Activated naive CD8-positive, alpha-beta T cell treated with anti-CD3 and anti-CD28 coated beads, Interleukin-2, amount 50 U/mL, for 16 hours (primary cell): ENCODE measurements around the gene TAMM41.
"Not testable (repeated sequence)": the region's sequence is repeated elsewhere in the genome, so short reads cannot be mapped to it uniquely, and the experiment has no call there.

ENCODE experiments used
- DNase-seq: peaks from one replicate; pipeline ENCODE4 v3.0.0-alpha.2; 2020; ENCODE audit warnings: low read depth, low spot score

TAMM41 gene, protein sequence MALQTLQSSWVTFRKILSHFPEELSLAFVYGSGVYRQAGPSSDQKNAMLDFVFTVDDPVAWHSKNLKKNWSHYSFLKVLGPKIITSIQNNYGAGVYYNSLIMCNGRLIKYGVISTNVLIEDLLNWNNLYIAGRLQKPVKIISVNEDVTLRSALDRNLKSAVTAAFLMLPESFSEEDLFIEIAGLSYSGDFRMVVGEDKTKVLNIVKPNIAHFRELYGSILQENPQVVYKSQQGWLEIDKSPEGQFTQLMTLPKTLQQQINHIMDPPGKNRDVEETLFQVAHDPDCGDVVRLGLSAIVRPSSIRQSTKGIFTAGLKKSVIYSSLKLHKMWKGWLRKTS

DNA sequence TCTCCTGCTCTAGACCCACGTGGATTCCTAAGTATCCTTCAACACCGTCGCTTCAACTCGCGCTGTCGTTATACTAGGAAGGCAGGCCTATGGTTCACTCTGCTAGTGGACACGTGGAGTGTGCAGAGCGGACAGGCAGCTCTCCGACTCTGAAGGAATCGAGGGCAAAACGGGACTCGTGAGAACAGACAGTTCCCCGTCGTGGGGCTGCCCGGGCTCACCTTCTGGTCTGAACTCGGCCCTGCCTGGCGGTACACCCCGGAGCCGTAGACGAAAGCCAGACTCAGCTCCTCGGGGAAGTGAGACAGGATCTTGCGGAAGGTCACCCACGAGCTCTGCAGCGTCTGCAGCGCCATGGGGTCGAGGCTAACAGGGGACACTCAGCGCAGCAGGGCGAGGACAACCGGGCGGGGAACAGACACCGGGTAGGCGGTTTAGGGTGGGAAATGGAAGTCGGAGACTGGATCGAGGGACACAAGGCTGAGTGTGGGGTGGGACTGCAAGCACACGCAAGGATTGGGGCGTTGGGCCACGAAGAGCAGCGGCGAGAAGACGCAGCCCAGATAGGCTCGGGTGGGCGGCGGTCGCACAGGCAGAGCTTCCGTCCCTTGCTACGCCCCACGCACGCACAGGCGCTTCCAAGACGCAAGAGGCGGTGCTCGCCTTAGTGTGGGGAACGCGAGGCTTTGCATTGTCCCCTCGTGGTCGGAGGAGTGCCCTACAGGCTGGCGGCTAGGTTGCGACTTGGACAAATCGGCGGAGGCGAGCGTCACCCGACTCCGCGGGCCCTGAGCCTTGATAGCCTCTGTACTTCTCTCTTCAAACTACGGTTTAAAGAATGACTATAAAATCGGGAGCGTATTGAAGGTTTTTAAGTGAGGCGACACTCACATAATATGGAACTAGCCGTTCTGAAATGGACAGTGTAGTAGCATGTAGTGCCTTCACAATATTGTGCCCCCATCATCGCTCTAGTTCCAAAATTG is at the start of gene TAMM41:
Gene TAMM41 (minus strand): TSS at position 605 of the 986 bp plus-strand sequence. CDS start 249 bp downstream, at position 356.
- peak; percentile 88 for DNase-seq

DNA sequence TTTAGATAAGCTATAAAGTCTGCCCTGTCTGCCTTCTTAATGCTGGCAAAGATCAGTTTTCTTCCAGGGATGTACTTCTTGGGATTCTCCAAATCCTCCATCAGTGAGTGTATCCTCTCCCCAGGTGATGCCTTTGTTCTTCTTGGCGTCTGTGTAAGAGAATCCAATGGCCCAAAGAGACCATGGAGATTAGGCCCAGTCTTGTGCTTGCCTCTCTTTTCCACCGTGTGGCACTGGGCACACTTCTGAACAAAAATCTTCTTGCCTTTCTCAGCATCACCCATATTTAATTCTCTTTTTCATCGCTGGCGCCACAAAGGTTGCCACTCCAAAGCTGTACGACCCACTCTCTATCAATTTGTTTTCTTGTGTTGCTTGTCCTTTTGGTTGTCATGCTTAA is 32.2 kb upstream of the TAMM41 start:
- no peak for DNase-seq

DNA sequence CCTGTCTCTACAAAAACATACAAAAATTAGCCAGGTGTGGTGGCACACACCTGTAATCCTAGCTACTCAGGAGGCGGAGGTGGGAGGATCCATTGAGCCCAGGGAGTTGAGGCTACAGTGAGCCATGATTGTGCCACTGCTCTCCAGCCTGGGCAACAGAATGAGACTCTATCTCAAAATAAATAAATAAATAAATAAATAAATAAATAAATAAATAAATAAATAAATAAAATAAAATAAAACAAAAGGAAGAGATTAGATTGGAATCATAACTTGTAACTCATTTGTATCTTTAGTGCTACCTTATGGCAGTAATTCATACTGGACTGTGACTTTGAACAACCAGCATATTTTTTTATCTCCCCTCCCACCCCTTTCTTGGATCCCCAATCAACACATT is 28.0 kb upstream of the TAMM41 start:
- not testable (repeated sequence) for DNase-seq

GRCh38 chr3:11863739-11864138 is 17.1 kb upstream of the TAMM41 start:
- not testable (repeated sequence) for DNase-seq

- not testable (repeated sequence) for DNase-seq
Measured at GRCh38 chr3:11862584-11862983, 15.9 kb upstream of the TAMM41 start.

GRCh38 chr3:11862145-11862544 is 15.5 kb upstream of the TAMM41 start:
- DNase-seq: not testable (repeated sequence)

DNA sequence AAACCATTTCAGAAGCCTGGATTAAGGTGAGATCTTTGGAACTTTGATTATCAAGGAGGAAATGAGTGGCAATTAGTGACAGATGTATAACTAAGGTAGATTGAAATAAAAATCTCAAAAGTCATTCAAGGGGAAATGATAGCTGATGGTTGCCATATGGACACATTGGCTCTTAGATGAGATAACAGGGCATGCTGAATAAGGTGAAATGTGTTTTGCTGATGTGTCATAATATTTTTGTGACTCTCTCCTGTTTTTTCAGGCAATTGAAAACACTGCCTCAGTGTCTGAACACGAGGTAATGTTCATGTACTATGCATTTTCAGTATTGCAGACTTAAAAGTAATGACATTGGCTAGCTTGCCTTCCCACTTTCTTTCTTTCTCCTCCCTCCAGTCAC is 13.5 kb upstream of the TAMM41 start:
- DNase-seq: not testable (repeated sequence)

DNA sequence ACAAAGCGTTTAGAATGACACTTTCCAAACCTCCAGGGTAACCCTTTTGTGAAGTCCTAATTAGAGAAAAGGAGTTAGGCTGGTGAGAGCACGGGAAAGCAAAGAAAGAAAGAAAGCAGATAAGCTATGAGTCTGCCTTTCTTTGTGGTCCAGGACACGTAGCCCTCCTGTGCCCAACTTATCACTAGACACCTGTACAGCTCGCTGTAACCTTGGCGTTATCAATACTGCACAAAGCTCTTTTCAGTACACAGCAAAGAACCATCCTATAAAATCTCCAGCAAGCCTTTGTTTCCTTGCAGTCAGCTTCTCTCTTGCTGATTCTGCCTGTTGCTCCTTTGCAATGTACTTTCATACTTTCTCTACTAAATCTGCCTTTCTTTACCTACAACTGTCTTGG is 6.8 kb upstream of the TAMM41 start:
- no peak for DNase-seq

- no peak for DNase-seq
Measured at GRCh38 chr3:11850003-11850402, 3.3 kb upstream of the TAMM41 start.

DNA sequence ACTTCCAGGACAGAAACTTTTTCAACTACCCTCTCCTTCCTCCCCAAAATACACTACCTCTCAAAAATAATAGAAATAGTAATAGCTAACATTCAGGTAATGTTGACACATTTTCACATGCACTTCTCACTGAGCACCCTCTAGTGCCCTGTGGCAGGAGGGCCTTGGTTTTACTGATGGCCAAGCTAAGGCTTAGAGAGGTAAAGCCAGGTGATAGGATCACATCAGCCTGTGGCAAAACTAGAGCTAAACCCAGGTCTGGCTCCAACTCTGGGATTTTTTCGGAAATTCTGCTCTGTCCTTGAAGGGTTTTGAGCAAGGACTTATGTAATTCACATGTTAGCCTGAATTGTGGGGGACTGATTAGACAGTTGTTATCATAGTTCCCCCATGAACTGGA is 922 bp upstream of the TAMM41 start:
- no peak for DNase-seq

DNA sequence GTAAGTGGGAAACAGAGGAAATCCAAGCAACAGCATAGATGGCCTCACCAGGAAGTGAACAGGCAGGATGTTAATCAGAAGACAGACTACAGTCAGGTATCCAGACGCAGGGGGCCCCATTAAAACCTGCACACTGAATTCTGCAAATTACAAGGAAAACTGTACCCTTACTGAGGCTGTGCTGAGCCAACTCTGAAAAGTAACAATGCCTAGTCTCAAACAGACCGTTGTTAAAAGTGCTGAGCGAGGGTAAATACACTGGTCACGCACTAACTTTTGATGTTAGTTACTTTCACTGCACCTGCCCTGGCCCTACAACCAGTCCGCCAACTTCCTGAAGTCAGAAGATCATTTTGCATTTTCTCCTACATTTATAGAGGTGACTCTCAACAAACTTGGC is 1.0 kb downstream of the TAMM41 start:
- no peak for DNase-seq

DNA sequence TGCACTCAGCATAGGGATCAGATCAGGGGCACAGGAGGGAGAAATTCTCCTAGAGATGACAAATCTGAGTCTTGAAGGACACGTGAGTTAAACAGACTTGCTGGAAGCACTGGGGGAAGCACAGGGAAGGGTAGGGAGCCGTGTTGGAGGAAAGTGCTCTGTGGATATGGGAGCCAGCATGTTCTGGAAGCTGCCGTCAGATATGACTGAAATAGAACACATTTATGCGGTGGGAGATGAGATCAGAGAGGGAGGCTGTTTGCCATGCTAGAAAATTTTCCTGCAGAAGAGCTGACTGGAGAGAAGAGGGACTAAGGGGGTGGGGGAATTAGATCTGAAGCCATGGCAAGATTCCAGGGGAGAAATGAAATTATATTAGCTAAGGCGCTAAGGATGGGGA is 1.8 kb downstream of the TAMM41 start:
- no peak for DNase-seq

DNA sequence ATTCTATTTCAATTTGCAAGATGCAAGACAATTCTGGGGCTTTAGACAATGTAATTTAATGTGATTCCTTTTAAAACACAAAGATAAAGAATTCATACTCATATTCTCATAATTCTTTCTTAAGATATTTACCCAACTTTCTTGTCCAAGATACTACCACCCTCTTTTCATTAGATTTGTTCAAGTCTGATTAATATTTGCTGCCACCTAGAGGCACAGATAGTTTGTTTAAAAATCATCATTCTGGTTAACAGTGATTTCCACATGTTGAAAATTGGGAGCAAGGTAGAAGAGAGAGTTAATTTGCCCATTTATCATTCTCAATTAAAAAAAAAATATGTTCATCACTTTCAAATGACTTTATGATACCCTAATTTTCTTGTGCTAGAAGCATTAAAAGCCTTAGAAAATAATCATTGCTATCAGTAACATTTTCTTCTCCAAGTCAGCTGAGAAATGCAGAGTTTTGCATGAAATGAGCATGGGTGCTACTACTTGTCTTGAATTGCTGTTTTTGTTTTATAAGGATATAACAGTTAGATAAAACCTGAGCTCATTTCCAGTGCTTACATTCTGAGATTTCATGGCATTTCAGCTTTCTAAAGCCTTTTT is 11.6 kb downstream of the TAMM41 start:
- no peak for DNase-seq

DNA sequence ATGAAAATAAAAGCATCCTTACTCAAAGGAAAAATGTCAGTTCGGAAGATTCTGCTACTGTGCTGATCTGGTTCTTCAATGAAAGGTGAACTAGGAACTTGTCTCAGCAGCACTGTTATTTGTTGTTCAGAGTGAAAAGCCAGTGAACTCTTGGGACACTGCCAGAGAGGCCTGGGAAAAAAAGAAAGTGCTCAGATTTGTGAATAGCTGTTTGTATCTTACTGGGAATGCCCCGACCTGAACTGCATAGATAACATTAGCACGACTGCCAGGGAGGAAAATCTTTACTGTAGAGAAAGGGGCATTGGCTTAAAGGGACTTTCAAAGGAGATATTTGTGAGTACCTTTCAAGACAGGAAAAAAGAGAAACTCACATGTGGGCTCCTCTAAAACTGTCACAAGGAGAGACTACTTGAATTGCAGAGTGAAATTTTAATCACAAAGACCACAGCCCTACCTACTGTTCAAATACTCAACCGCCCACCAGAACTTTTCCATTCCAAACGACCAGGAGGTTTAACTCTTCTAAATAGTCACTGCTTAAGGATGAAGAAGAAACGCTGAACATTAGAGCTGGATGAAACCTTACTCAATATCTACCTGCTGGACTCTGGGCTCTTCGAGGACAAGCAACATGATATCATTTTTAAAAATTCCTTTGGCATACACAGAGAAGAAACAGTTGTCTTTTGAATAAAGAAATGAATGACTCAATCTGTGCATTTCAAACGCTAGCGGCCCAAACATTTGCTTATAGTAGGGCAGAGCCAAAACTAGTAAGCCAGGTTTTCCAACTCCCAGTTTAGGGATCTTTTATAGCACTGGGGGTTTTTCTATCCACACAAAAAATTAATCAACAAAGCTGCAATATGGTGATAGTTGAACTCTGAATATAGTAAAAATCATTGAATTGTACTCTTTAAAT is 13.4 kb downstream of the TAMM41 start:
- no peak for DNase-seq

DNA sequence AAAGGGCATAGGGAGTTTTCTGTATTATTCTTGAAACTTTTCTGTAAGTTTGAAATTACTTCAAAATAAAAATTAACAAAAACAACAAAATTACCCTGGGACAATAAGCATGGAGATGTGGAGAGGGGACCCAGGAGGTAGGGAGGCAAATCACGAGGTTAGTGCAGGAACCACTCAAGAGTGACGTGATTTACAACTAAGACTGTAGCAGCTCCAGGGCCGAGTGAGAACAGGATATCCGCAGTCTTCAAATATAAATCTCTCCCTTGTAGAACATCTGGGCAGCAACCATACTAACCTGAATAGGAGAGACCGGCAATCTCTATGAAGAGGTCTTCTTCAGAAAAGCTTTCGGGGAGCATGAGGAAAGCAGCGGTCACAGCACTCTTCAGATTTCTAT is 17.3 kb downstream of the TAMM41 start:
- no peak for DNase-seq

- no peak for DNase-seq
Measured at GRCh38 chr3:11826628-11827265, 19.9 kb downstream of the TAMM41 start.

GRCh38 chr3:11825301-11825700 is 21.4 kb downstream of the TAMM41 start:
- no peak for DNase-seq

- DNase-seq: no peak
Measured at GRCh38 chr3:11820531-11821041, 26.1 kb downstream of the TAMM41 start.

GRCh38 chr3:11819146-11819689 is 27.5 kb downstream of the TAMM41 start:
- no peak for DNase-seq

DNA sequence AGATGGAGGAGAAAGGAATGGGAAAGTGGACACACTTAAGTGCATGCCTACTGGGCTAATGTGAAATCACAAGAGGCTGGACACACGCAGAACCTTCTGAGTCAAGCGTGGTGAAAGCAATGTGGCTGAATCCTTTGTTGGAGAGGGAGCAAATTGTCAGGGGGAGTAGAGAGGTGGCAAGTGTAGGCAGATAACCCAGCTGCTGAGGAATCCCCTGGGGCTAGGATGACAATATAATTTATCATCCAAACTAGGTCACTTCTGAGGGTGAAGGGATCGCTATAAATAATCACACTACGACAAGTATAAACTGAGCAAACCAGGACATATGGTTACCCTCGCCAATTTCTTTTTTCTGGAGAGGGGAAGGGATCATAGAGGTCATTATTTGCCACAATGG is 28.7 kb downstream of the TAMM41 start:
- DNase-seq: no peak
